ENCODE data around the gene RASGRF1.

- TF ChIP-seq CTCF (IDR thresholded peaks at IDR 0.05; ENCODE audit: insufficient read depth, low read length) (no peak), POLR2AphosphoS5 (IDR thresholded peaks at IDR 0.05; ENCODE audit: low read depth) (no peak), GABPA (IDR thresholded peaks at IDR 0.05; ENCODE audit: low read depth) (no peak)
These were observed 55.4 kb downstream of the RASGRF1 start for GRCh38 chr15:79035111-79035601.
